Astrocyte (in vitro differentiated cells and primary cell): ENCODE data around the gene VGLL4. TPM values are rescaled to one million over a fixed set of nuclear protein-coding genes. Genes with fewer than 3 reads are reported as not detected.

Source experiments
- DNase-seq: peaks from one replicate; pipeline ENCODE4 v3.0.0-alpha.2; 2010; ENCODE audit warnings: low read depth
- FAIRE-seq: peaks from 2 replicates; lab custom pipeline; 2011; peaks lifted over from hg19 to GRCh38; lab: Jason Lieb, UNC
- H2AFZ ChIP-seq: 2 replicates; pipeline ENCODE4 v1.6.0; 2012; ENCODE audit warnings: low read depth, low read length, inconsistent platforms
- H3K27ac ChIP-seq: 2 replicates; pipeline ENCODE4 v1.5.1; 2011; ENCODE audit warnings: low read depth, low read length, inconsistent platforms
- H3K27me3 ChIP-seq: 2 replicates; pipeline ENCODE4 v1.6.0; 2011; ENCODE audit warnings: low read length, inconsistent platforms; ENCODE audit not compliant: insufficient read depth
- H3K36me3 ChIP-seq: 2 replicates; pipeline ENCODE4 v1.5.1; 2011; ENCODE audit warnings: low read length, inconsistent platforms; ENCODE audit not compliant: insufficient read depth
- H3K4me1 ChIP-seq: 2 replicates; pipeline ENCODE4 v1.5.1; 2011; ENCODE audit warnings: low read length, inconsistent platforms; ENCODE audit not compliant: insufficient read depth
- H3K4me2 ChIP-seq: 2 replicates; pipeline ENCODE4 v1.6.0; 2012; ENCODE audit warnings: low read length, inconsistent platforms
- H3K4me3 ChIP-seq: 2 replicates; pipeline ENCODE4 v1.5.1; 2011; ENCODE audit warnings: low read depth, mild to moderate bottlenecking, low read length, inconsistent platforms; ENCODE audit not compliant: insufficient read depth
- H3K79me2 ChIP-seq: 2 replicates; pipeline ENCODE4 v1.6.0; 2012; ENCODE audit warnings: mild to moderate bottlenecking, low read length, inconsistent platforms; ENCODE audit not compliant: insufficient read depth
- H3K9ac ChIP-seq: 2 replicates; pipeline ENCODE4 v1.6.0; 2012; ENCODE audit warnings: mild to moderate bottlenecking, low read length, inconsistent platforms
- H3K9me3 ChIP-seq: 2 replicates; pipeline ENCODE4 v1.5.1; 2012; ENCODE audit warnings: low read depth, mild to moderate bottlenecking, low read length, inconsistent platforms; ENCODE audit not compliant: insufficient read depth
- H4K20me1 ChIP-seq: 2 replicates; pipeline ENCODE4 v1.6.0; 2012; ENCODE audit warnings: low read length, inconsistent platforms; ENCODE audit not compliant: insufficient read depth
- H3K27ac Mint-ChIP-seq: one replicate; pipeline ENCODE4 v1.8.0; 2021; ENCODE audit warnings: mild to moderate bottlenecking, mixed read lengths; ENCODE audit not compliant: unreplicated experiment
- H3K27me3 Mint-ChIP-seq: one replicate; pipeline ENCODE4 v1.8.0; 2021; ENCODE audit warnings: low read depth, mixed read lengths; ENCODE audit not compliant: unreplicated experiment
- H3K36me3 Mint-ChIP-seq: one replicate; pipeline ENCODE4 v1.8.0; 2021; ENCODE audit warnings: low read depth, mixed read lengths; ENCODE audit not compliant: unreplicated experiment
- H3K4me1 Mint-ChIP-seq: one replicate; pipeline ENCODE4 v1.8.0; 2021; ENCODE audit warnings: low read depth, mixed read lengths; ENCODE audit not compliant: unreplicated experiment
- H3K4me3 Mint-ChIP-seq: one replicate; pipeline ENCODE4 v1.8.0; 2021; ENCODE audit warnings: mild to moderate bottlenecking, moderate library complexity, mixed read lengths; ENCODE audit not compliant: unreplicated experiment
- H3K9me3 Mint-ChIP-seq: one replicate; pipeline ENCODE4 v1.8.0; 2021; ENCODE audit warnings: mild to moderate bottlenecking, mixed read lengths; ENCODE audit not compliant: unreplicated experiment
- EZH2 ChIP-seq: IDR thresholded peaks from 2 replicates; pipeline ENCODE4 v1.6.1; 2012; ENCODE audit warnings: mild to moderate bottlenecking, low read length, inconsistent platforms; ENCODE audit not compliant: insufficient read depth
- total RNA-seq: library from RNA; stranded (reverse); gene quantifications from 2 replicates; pipeline ENCODE4 v1.2.1, GENCODE V29; 2021
- TF ChIP-seq, protein P1 (sequence below): IDR thresholded peaks from 2 replicates; pipeline ENCODE4 v1.5.1; 2011; ENCODE audit warnings: low read depth, mild to moderate bottlenecking, inconsistent platforms, low read length, moderate library complexity; ENCODE audit not compliant: insufficient read depth

The VGLL4 gene
- total RNA-seq, 1 donor from 2014 or later, result 70.3 TPM

DNA sequence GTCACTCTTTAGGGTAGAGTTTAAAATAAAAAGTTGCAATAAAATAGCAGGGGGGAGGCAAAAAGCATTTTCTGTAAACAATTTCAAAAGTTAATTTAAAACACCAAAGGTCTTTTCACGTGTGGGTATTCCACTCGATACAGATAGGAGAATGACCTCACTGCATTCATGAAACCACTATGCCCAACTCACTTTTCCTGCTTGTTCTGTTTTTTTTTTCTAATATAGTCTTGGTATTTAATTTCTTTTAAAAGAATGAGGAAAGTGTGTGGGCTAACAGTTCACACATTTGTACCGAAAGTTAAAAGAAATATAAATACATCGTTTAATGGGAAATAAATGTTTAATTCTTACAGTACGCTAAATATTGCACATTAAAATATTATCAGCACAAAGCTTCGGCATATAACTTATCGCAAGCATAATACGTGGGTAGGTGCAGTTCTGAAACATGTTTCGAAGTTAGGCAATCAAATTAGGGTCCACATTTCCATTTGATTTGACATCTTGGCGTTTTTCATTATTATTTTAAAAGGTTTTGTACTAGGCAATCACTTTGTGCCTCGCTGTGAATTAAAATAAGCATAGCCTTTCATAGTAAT is 41.4 kb downstream of the VGLL4 start:
- H3K4me2 ChIP-seq, result peak overlapping the region; percentile 66
- peak overlapping the region; percentile 93 for H3K27ac ChIP-seq
- H3K4me1 Mint-ChIP-seq, result peaks cover 73% of the 10 kb centered on the region
- H2AFZ ChIP-seq, result no peak overlapping the region
- no peaks in the 10 kb centered on the region for H3K27me3 ChIP-seq
- no peaks in the 10 kb centered on the region for H3K27me3 Mint-ChIP-seq
- no peak overlapping the region for H3K4me3 Mint-ChIP-seq
- H3K36me3 ChIP-seq, result peaks cover 4% of the 10 kb centered on the region
- H3K9ac ChIP-seq, result peak overlapping the region; percentile 75
- FAIRE-seq, result no peak
- peaks cover 2% of the 10 kb centered on the region for H3K9me3 Mint-ChIP-seq
- H4K20me1 ChIP-seq, result peaks cover 24% of the 10 kb centered on the region
- H3K4me1 ChIP-seq, result peaks cover 51% of the 10 kb centered on the region
- H3K79me2 ChIP-seq, result peaks cover 81% of the 10 kb centered on the region
- TF ChIP-seq, protein P1, sequence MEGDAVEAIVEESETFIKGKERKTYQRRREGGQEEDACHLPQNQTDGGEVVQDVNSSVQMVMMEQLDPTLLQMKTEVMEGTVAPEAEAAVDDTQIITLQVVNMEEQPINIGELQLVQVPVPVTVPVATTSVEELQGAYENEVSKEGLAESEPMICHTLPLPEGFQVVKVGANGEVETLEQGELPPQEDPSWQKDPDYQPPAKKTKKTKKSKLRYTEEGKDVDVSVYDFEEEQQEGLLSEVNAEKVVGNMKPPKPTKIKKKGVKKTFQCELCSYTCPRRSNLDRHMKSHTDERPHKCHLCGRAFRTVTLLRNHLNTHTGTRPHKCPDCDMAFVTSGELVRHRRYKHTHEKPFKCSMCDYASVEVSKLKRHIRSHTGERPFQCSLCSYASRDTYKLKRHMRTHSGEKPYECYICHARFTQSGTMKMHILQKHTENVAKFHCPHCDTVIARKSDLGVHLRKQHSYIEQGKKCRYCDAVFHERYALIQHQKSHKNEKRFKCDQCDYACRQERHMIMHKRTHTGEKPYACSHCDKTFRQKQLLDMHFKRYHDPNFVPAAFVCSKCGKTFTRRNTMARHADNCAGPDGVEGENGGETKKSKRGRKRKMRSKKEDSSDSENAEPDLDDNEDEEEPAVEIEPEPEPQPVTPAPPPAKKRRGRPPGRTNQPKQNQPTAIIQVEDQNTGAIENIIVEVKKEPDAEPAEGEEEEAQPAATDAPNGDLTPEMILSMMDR, result no peak
- TF ChIP-seq EZH2, result no peak
- no peaks in the 10 kb centered on the region for H3K9me3 ChIP-seq
- no peak for DNase-seq
- H3K27ac Mint-ChIP-seq, result peak overlapping the region; percentile 99
- H3K4me3 ChIP-seq, result no peak overlapping the region
- H3K36me3 Mint-ChIP-seq, result peaks cover 25% of the 10 kb centered on the region

DNA sequence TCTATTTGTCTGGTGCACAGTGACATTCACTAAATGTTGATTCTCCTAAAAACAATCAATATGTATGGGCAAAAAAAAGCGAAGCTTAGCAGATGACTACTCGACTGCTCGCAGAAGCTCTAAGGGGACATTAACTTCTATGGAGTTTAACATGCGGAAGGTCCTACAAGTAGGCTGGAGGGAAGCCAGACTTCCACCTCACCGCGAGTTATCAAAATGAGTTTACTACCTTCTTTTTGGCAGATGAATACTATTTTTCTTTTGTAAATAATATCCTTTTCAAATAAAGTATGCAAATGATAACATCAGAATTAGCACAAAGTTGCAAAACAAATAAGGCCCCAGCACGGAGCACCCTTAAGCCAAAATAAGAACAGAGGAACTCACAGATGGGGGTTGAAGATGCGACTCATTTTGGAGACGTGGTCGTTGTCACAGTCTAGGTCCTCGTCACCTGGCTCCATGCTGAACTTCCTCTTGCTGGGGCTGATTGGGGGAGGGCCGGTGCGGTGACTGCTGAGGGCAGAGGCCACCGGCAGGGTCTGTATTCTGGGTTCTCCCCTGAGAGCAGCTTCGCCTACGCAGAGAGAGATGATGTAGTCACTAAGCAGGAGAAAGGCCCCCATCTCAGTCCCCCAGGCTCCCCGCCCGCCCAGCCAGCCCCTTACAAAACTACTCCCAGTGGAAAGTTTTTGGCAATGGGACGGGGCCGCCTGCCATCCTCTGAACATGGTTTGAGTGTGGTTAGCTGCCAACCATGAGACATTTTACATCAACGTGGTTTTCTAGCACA is 42.1 kb downstream of the VGLL4 start:
- Histone ChIP-seq H3K79me2 (peaks cover 81% of the 10 kb centered on the region), H4K20me1 (peaks cover 20% of the 10 kb centered on the region), H3K4me1 (peaks cover 46% of the 10 kb centered on the region), H3K9me3 (no peaks in the 10 kb centered on the region), H3K9ac (peak overlapping the region; percentile 75), H2AFZ (no peak overlapping the region), H3K36me3 (peaks cover 4% of the 10 kb centered on the region), H3K27ac (peak overlapping the region; percentile 93), H3K4me3 (no peak overlapping the region), H3K27me3 (no peaks in the 10 kb centered on the region), H3K4me2 (peak overlapping the region; percentile 66)
- Mint-ChIP-seq H3K9me3 (no peaks in the 10 kb centered on the region), H3K4me3 (peak overlapping the region; percentile 73), H3K36me3 (peaks cover 26% of the 10 kb centered on the region), H3K27ac (peak overlapping the region; percentile 90), H3K4me1 (peaks cover 66% of the 10 kb centered on the region), H3K27me3 (no peaks in the 10 kb centered on the region)
- FAIRE-seq (no peak), DNase-seq (peak; percentile 69)
- TF ChIP-seq EZH2, result no peak
- TF ChIP-seq, protein P1, result no peak
